ENCODE results near the gene TAF1A. TPM values are rescaled to one million over a fixed set of nuclear protein-coding genes. Genes with fewer than 3 reads are reported as not detected.

The TAF1A gene
- total RNA-seq, 2 experiments from 2014 or later, result 10.5 to 11.8 TPM

DNA sequence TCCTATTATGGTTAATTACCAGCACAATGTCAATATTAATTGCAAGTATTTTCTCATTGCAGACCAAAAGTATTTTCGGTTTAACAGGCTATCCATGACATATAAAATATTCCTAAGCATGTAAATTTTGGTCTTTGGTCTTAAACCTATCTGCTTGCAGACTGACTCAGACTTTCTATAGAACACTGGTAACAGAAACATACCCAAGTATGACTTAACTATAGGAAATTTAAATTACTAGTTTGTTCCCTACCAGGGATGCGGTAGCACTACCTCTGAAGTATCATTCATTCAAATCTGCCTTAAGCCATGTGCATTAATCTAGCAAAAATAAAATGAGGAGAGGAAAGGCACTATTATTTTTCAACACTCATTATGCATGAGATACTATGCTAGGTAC, 2.9 kb downstream of the TAF1A start:
- H3K9me3 Mint-ChIP-seq (ENCODE audit: low read depth), result no peaks in the 10 kb centered on the region
- peaks cover 41% of the 10 kb centered on the region for H3K36me3 Mint-ChIP-seq
- H3K27me3 Mint-ChIP-seq, result no peaks in the 10 kb centered on the region
- CTCF ChIA-PET, result no interaction called here
- no peak for ATAC-seq
- no peak overlapping the region for H3K27ac Mint-ChIP-seq
- no peak overlapping the region for H3K4me3 Mint-ChIP-seq
- peaks cover 46% of the 10 kb centered on the region for H3K4me1 Mint-ChIP-seq
- no peak for DNase-seq

DNA sequence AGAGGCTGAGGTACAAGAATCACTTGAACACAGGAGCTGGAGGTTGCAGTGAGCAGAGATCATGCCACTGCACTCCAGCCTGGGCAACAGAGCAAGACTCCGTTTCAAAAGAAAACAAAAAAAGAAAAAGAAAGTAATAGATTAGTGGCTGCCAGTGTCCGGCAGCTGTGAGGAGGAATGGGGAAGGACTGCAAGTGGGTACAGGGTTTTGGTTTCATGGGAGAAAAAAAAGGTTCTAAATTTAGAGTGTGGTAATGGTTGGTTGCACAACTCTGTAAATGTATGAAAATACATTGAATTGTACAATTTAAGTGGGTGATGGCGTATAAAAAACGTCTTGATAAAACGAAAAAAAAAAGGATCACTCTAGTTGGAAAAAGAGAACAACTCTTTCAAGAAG, 6.7 kb downstream of the TAF1A start:
- Mint-ChIP-seq H3K27me3 (no peaks in the 10 kb centered on the region), H3K9me3 (ENCODE audit: low read depth) (no peaks in the 10 kb centered on the region), H3K36me3 (peaks cover 49% of the 10 kb centered on the region), H3K4me3 (no peak overlapping the region), H3K4me1 (peaks cover 21% of the 10 kb centered on the region), H3K27ac (no peak overlapping the region)
- CTCF ChIA-PET, result interaction anchor here (1.8 kb wide), 1 partner anchor 11 kb away, joined by 4 read pairs; no protein-coding TSS in a partner anchor
- DNase-seq (no peak), ATAC-seq (no peak)

GRCh38 chr1:222582099-222582774, 7.5 kb downstream of the TAF1A start:
- peaks cover 18% of the 10 kb centered on the region for H3K4me1 Mint-ChIP-seq
- no peak overlapping the region for H3K4me3 Mint-ChIP-seq
- H3K9me3 Mint-ChIP-seq (ENCODE audit: low read depth), result no peaks in the 10 kb centered on the region
- CTCF ChIA-PET, result no interaction called here
- no peak for ATAC-seq
- no peak overlapping the region for H3K27ac Mint-ChIP-seq
- H3K36me3 Mint-ChIP-seq, result peaks cover 48% of the 10 kb centered on the region
- H3K27me3 Mint-ChIP-seq, result no peaks in the 10 kb centered on the region
- DNase-seq, result no peak

GRCh38 chr1:222579316-222579715, 10.4 kb downstream of the TAF1A start:
- H3K27me3 Mint-ChIP-seq, result no peaks in the 10 kb centered on the region
- H3K27ac Mint-ChIP-seq, result no peak overlapping the region
- no peak overlapping the region for H3K4me3 Mint-ChIP-seq
- CTCF ChIA-PET, result interaction anchor here (1.0 to 1.1 kb wide), 2 partner anchors 11 to 15 kb away, joined by 3 to 4 read pairs; partner anchors contain the start of gene TAF1A
- ATAC-seq (no peak), DNase-seq (no peak)
- H3K36me3 Mint-ChIP-seq, result peaks cover 53% of the 10 kb centered on the region
- H3K4me1 Mint-ChIP-seq, result peaks cover 2% of the 10 kb centered on the region
- no peaks in the 10 kb centered on the region for H3K9me3 Mint-ChIP-seq (ENCODE audit: low read depth)

DNA sequence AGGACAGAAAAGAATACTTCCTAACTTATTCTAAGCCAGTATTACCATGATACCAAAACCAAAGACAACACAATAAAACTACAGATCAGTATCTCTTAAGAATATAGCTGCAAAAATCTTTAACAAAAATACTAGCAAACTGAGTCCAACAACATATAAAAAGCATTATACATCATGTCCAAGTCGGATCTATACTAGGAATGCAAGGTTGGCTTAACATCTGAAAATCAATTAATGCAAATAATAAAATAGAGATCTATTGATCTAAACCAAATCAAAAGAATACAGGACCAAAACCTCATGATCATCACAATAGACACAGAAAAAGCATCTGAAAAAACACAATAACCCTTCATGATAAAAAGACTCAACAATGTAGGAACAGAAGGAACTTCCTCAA, 18.9 kb downstream of the TAF1A start:
- DNase-seq (no peak), ATAC-seq (no peak)
- Mint-ChIP-seq H3K27ac (no peak overlapping the region), H3K27me3 (no peaks in the 10 kb centered on the region), H3K4me3 (no peak overlapping the region), H3K36me3 (peaks cover 65% of the 10 kb centered on the region), H3K4me1 (no peaks in the 10 kb centered on the region), H3K9me3 (ENCODE audit: low read depth) (peaks cover 5% of the 10 kb centered on the region)
- CTCF ChIA-PET, result interaction anchor here (0.6 to 1.5 kb wide), 3 partner anchors 10 to 44 kb away, joined by 3 to 5 read pairs (median 4); partner anchors contain the start of gene TAF1A

DNA sequence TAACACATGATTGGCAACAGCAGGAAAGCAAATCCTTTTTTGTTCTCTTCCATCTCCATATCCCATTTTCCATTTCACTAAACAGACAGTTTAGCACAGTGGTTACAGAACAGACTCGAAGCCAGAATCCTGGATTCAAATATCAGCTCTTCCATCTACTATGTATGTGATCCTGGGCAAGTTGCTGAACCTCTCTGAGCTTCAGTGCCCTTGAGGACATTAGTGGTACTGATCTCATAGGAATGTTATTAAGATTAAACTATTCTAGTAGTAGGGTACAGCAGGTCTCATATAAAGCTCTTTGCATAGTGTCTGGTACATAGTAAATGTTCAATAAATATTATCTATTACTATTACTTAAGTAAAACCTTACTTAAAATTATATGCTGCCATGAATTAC, 28.1 kb downstream of the TAF1A start:
- Mint-ChIP-seq H3K4me3 (no peak overlapping the region), H3K36me3 (peaks cover 23% of the 10 kb centered on the region), H3K27me3 (no peaks in the 10 kb centered on the region), H3K4me1 (peaks cover 3% of the 10 kb centered on the region), H3K27ac (no peak overlapping the region), H3K9me3 (ENCODE audit: low read depth) (no peaks in the 10 kb centered on the region)
- ATAC-seq, result no peak
- no peak for DNase-seq
- CTCF ChIA-PET, result interaction anchor here (1.1 kb wide), 1 partner anchor 9 kb away, joined by 5 read pairs; no protein-coding TSS in a partner anchor

DNA sequence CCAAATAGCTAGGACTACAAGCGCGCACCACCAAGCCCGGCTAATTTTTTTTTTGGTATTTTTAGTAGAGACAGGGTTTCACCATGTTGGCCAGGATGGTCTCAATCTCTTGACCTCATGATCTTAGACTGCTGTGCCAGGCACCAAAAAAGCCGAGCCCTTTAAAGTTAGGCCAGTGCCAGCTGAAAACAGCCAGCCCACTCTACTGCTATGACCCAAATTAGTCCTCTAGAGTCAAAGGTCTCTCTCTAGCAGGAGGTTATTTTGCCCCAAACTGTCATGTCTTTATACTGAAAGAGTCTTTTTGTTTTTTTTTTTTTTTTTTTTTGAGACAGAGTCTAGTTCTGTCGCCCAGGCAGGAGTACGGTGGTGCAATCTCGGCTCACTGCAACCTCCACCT, 32.2 kb downstream of the TAF1A start:
- no peak overlapping the region for H3K4me3 Mint-ChIP-seq
- H3K36me3 Mint-ChIP-seq, result peaks cover 13% of the 10 kb centered on the region
- no peak overlapping the region for H3K27ac Mint-ChIP-seq
- peaks cover 3% of the 10 kb centered on the region for H3K4me1 Mint-ChIP-seq
- no peak for DNase-seq
- no peaks in the 10 kb centered on the region for H3K9me3 Mint-ChIP-seq (ENCODE audit: low read depth)
- CTCF ChIA-PET, result interaction anchor here (0.6 kb wide), 1 partner anchor 577 kb away, joined by 3 read pairs; no protein-coding TSS in a partner anchor
- no peak for ATAC-seq
- H3K27me3 Mint-ChIP-seq, result no peaks in the 10 kb centered on the region

DNA sequence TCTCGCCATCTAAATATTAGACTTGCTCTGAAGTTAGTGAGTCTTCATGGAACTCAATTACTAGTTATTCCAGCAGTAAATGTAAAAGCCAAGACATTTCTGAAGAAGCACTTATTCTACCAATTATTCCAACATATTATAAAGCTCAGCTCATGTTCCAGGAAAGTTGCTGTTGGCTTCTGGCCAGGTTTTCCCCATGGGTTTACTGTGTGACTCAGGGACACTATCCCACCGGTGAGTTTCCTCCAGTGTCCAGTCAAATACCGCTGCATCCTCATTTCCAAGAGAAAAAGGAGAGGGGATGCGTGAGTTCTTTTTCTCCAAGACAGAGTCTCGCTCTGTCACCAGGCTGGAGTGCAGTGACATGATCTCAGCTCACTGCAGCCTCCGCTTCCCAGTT, 32.6 kb downstream of the TAF1A start:
- Mint-ChIP-seq H3K27me3 (no peaks in the 10 kb centered on the region), H3K4me3 (no peak overlapping the region), H3K9me3 (ENCODE audit: low read depth) (no peaks in the 10 kb centered on the region), H3K27ac (no peak overlapping the region), H3K36me3 (peaks cover 12% of the 10 kb centered on the region), H3K4me1 (peaks cover 3% of the 10 kb centered on the region)
- no peak for ATAC-seq
- CTCF ChIA-PET, result interaction anchor here (1.2 kb wide), 1 partner anchor 77 kb away, joined by 3 read pairs; no protein-coding TSS in a partner anchor
- DNase-seq, result no peak

DNA sequence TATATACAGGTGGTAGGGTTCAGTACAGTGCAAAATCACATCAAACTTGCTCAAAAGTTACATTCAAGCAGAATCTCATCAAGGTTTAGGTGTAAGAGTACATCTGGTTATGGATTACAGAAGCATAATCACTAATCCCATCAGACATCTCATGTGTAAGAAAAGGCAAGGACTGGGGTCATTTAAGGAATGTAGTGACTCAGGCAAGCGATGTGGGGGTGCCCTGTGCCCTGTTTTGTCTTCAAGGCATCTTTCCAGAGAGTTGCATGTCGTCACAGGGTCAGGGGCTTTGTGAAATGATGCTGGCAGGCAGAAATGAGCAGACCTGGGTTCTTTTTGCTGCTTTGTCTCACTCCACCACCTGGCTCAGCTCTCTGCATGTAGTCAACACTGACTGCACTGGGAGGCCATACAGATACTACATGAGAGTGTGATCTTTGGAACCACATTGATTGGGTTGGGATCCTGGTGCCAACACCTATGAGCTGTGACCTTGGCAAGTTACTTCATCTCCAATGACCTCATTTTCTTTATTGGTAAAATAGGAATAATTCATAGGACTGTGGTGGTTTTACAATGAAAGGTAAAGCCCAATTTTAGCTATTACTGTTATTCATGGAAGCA, 33.6 kb downstream of the TAF1A start:
- Mint-ChIP-seq H3K4me3 (no peak overlapping the region), H3K27me3 (no peaks in the 10 kb centered on the region), H3K36me3 (peaks cover 5% of the 10 kb centered on the region), H3K27ac (no peak overlapping the region), H3K9me3 (ENCODE audit: low read depth) (no peaks in the 10 kb centered on the region), H3K4me1 (peaks cover 3% of the 10 kb centered on the region)
- CTCF ChIA-PET, result interaction anchor here (1.2 kb wide), 1 partner anchor 78 kb away, joined by 3 read pairs; no protein-coding TSS in a partner anchor
- ATAC-seq (no peak), DNase-seq (no peak)

- Mint-ChIP-seq H3K4me3 (no peak overlapping the region), H3K27ac (no peak overlapping the region), H3K9me3 (ENCODE audit: low read depth) (no peaks in the 10 kb centered on the region), H3K36me3 (peaks cover 3% of the 10 kb centered on the region), H3K27me3 (no peaks in the 10 kb centered on the region), H3K4me1 (no peaks in the 10 kb centered on the region)
- CTCF ChIA-PET, result no interaction called here
- no peak for ATAC-seq
- DNase-seq, result no peak
Measured at GRCh38 chr1:222554177-222554576, 35.6 kb downstream of the TAF1A start.

DNA sequence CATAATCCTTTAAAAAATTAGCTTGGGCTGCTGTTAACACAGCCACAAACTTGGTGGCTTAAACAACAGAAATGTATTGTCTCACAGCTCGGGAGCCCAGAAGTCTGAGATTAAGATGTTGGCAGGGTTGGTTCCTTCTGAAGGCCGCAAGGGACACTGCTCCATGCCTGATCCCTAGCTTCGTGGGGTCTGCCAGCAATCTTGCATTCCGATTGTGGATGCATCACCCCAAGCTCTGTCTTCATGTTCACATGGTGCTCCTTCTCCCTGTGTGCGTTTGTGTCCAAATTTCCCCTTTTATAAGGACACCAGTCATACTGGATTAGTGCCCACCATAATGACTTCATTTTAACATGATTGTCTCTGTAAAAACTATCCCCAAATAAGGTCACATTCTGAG, 36.9 kb downstream of the TAF1A start:
- no peak overlapping the region for H3K27ac Mint-ChIP-seq
- H3K4me1 Mint-ChIP-seq, result no peaks in the 10 kb centered on the region
- CTCF ChIA-PET, result interaction anchor here (1.7 kb wide), 1 partner anchor 82 kb away, joined by 3 read pairs; no protein-coding TSS in a partner anchor
- no peak overlapping the region for H3K4me3 Mint-ChIP-seq
- ATAC-seq (no peak), DNase-seq (no peak)
- H3K9me3 Mint-ChIP-seq (ENCODE audit: low read depth), result no peaks in the 10 kb centered on the region
- H3K36me3 Mint-ChIP-seq, result peaks cover 3% of the 10 kb centered on the region
- H3K27me3 Mint-ChIP-seq, result no peaks in the 10 kb centered on the region

DNA sequence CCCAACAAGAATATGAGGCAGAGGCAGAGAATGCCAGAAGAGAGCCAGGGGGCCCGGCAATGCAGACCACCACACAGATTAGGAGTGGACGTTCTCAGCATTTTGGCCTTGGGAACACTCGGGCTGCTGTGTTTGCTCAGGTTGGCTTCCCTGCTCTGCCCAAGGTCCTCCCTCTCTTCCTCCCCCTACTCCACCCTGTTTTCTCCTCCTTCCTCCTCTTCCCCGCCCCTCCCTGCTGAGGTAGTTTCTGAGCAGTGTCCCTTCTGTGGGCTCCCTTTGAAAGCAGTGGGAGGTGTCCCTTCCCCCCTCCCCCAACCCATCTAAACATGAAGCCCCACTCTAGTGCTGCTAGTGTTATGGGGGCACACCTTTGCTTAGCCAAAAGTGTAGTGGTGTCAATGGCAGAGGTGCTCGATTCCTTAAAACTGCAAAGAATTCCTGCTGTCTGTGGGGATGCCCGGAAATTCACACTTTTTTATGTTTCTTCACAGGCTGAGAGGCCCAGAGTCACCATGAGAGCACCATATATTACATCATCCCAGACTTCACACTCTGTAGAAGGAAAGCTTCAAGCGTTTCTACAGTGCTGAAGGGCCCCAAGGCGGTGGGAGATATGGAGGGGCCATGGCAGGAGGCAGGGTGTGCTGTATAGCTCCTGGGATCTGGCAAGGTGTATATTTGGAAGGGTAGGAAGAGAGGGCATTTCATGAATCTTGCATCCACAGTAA, 41.6 kb downstream of the TAF1A start, which contains the start of gene HHIPL2:
Gene HHIPL2, minus strand, starts transcription at position 161 of the 728 bp plus-strand sequence. Its CDS starts 60 bp downstream, at position 101.
- H3K36me3 Mint-ChIP-seq, result no peaks in the 10 kb centered on the region
- CTCF ChIA-PET, result no interaction called here
- DNase-seq (no peak), ATAC-seq (no peak)
- H3K9me3 Mint-ChIP-seq (ENCODE audit: low read depth), result no peaks in the 10 kb centered on the region
- H3K27ac Mint-ChIP-seq, result no peak within 1 kb of the TSS
- H3K4me1 Mint-ChIP-seq, result no peaks in the 10 kb centered on the region
- H3K4me3 Mint-ChIP-seq, result no peak within 1 kb of the TSS
- peaks cover 25% of the 10 kb centered on the region for H3K27me3 Mint-ChIP-seq

DNA sequence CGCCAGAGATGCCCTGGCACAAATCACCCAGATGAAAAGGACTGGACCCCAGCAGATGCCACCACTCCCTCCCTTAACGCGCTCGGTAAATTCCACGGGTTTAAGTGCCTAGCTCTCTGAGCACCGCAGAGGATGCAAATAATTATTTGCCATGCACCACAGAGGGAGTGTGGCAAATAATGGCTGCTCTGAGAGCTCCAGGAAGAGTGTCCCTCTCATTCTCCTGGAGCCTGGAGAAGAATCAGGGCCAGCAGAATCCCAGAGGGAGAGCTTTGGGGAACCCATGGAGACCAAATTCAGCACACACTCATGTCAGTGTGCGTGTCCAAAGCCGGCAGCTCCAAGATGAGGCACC, 42.5 kb downstream of the TAF1A start:
- H3K36me3 Mint-ChIP-seq, result no peaks in the 10 kb centered on the region
- H3K4me1 Mint-ChIP-seq, result no peaks in the 10 kb centered on the region
- H3K9me3 Mint-ChIP-seq (ENCODE audit: low read depth), result no peaks in the 10 kb centered on the region
- H3K4me3 Mint-ChIP-seq, result no peak overlapping the region
- H3K27ac Mint-ChIP-seq, result no peak overlapping the region
- H3K27me3 Mint-ChIP-seq, result peaks cover 25% of the 10 kb centered on the region
- no peak for DNase-seq
- CTCF ChIA-PET, result no interaction called here
- no peak for ATAC-seq
